Nephron (organoid): ENCODE data around the gene ERG.

Experiments used
- H3K27ac Mint-ChIP-seq, 3 experiments: 2 replicates each; pipeline ENCODE4 v1.8.0; 2020; ENCODE audit warnings: mixed read lengths in 3 of 3, mild to moderate bottlenecking in 2 of 3, moderate library complexity in 1 of 3
- H3K27me3 Mint-ChIP-seq: 2 replicates; pipeline ENCODE4 v1.8.0; 2021; ENCODE audit warnings: low read depth, mild to moderate bottlenecking, moderate library complexity, mixed read lengths
- H3K36me3 Mint-ChIP-seq: 2 replicates; pipeline ENCODE4 v1.8.0; 2020; ENCODE audit warnings: low read depth, mixed read lengths
- H3K4me1 Mint-ChIP-seq: 2 replicates; pipeline ENCODE4 v1.8.0; 2020; ENCODE audit warnings: mixed read lengths
- H3K4me3 Mint-ChIP-seq, 3 experiments: 2 replicates each; pipeline ENCODE4 v1.8.0; 2020; ENCODE audit warnings: mild to moderate bottlenecking in 3 of 3, mixed read lengths in 3 of 3, moderate library complexity in 2 of 3
- H3K9me3 Mint-ChIP-seq: 2 replicates; pipeline ENCODE4 v1.8.0; 2020; ENCODE audit warnings: mixed read lengths
- TF ChIP-seq, protein P1 (sequence below), 3 experiments: fragments of 200-600 bp; sonication (generic); IDR thresholded peaks; one replicate each; pipeline ENCODE4 v1.5.0; 2021; ENCODE audit warnings: antibody characterized with exemption in 3 of 3; ENCODE audit not compliant: unreplicated experiment in 3 of 3

The ERG gene

GRCh38 chr21:38404177-38404576 lies 94.1 kb downstream of the ERG start:
- Mint-ChIP-seq H3K4me1 (no peaks in the 10 kb centered on the region), H3K4me3 (no peak overlapping the region), H3K27ac (no peak overlapping the region), H3K27me3 (peaks cover 13% of the 10 kb centered on the region), H3K9me3 (no peaks in the 10 kb centered on the region), H3K36me3 (no peaks in the 10 kb centered on the region)
- TF ChIP-seq, protein P1, sequence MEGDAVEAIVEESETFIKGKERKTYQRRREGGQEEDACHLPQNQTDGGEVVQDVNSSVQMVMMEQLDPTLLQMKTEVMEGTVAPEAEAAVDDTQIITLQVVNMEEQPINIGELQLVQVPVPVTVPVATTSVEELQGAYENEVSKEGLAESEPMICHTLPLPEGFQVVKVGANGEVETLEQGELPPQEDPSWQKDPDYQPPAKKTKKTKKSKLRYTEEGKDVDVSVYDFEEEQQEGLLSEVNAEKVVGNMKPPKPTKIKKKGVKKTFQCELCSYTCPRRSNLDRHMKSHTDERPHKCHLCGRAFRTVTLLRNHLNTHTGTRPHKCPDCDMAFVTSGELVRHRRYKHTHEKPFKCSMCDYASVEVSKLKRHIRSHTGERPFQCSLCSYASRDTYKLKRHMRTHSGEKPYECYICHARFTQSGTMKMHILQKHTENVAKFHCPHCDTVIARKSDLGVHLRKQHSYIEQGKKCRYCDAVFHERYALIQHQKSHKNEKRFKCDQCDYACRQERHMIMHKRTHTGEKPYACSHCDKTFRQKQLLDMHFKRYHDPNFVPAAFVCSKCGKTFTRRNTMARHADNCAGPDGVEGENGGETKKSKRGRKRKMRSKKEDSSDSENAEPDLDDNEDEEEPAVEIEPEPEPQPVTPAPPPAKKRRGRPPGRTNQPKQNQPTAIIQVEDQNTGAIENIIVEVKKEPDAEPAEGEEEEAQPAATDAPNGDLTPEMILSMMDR (IDR thresholded peaks at IDR 0.05; ENCODE audit: unreplicated experiment in 3 of 3) = no peak

DNA sequence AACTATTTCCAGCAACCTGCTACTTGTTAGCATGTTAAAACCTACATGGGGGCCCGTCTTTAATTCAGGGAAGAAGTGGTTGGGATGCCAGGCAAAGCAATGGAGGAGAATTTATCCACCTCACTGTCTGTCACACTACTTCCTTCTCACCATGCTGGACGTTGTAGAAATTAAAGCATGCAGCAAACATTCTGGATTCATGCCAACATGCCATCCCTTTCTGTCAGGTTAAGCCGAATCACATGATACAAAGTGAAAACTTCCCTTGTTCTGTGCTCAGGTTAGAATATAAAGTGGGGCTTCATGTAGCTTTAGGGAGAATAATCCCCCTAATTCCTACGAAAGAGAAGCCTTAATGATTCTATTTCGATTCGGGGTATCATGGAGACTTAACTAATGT lies 95.5 kb downstream of the ERG start:
- Mint-ChIP-seq H3K27ac (no peak overlapping the region), H3K4me3 (no peak overlapping the region), H3K36me3 (no peaks in the 10 kb centered on the region), H3K9me3 (no peaks in the 10 kb centered on the region), H3K4me1 (no peaks in the 10 kb centered on the region), H3K27me3 (peaks cover 18% of the 10 kb centered on the region)
- TF ChIP-seq, protein P1 (IDR thresholded peaks at IDR 0.05; ENCODE audit: unreplicated experiment in 3 of 3) = no peak

- H3K27me3 Mint-ChIP-seq = peaks cover 21% of the 10 kb centered on the region
- no peak overlapping the region for H3K27ac Mint-ChIP-seq
- H3K4me3 Mint-ChIP-seq = no peak overlapping the region
- no peaks in the 10 kb centered on the region for H3K9me3 Mint-ChIP-seq
- H3K36me3 Mint-ChIP-seq = no peaks in the 10 kb centered on the region
- TF ChIP-seq, protein P1 (IDR thresholded peaks at IDR 0.05; ENCODE audit: unreplicated experiment in 3 of 3) = no peak
- no peaks in the 10 kb centered on the region for H3K4me1 Mint-ChIP-seq
Observed at GRCh38 chr21:38402291-38402690, 96.0 kb downstream of the ERG start.

DNA sequence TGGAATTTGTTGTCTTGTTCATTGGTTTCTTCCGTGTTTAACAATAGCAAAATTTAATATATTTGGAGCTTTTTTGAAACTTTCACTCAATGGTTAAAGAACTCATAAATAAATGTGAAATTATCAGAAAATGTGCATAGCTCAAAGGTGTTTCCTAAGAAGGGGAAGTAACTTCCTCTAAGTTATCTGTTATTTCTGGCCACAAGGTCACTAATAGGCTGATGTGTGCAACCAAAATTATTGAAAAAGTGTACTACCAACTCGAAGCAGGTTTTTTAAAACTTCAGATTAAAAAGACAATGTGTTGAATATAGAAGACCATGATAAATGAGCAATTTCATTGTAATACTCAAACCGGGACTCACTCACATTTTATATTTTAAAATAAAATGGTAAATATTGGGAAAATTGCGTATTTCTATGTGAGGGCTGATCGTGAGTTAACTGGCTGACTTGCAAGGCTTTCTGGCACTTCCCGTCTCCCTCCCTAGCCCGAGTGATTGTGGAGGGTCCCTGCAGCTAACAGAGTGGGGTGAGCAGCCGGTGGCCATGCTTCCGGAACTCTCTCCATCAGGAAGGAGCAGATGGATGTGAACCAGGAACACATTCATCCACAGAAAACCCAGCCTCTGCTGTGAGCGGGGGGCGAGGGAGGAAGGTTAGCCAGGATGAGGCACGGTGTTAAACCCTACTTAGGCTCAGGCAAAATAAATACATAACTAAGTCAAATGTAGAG lies 96.9 kb downstream of the ERG start:
- no peak overlapping the region for H3K4me3 Mint-ChIP-seq
- no peaks in the 10 kb centered on the region for H3K4me1 Mint-ChIP-seq
- no peak overlapping the region for H3K27ac Mint-ChIP-seq
- no peaks in the 10 kb centered on the region for H3K36me3 Mint-ChIP-seq
- peaks cover 30% of the 10 kb centered on the region for H3K27me3 Mint-ChIP-seq
- TF ChIP-seq, protein P1 (IDR thresholded peaks at IDR 0.05; ENCODE audit: unreplicated experiment in 3 of 3) = no peak
- H3K9me3 Mint-ChIP-seq = no peaks in the 10 kb centered on the region

DNA sequence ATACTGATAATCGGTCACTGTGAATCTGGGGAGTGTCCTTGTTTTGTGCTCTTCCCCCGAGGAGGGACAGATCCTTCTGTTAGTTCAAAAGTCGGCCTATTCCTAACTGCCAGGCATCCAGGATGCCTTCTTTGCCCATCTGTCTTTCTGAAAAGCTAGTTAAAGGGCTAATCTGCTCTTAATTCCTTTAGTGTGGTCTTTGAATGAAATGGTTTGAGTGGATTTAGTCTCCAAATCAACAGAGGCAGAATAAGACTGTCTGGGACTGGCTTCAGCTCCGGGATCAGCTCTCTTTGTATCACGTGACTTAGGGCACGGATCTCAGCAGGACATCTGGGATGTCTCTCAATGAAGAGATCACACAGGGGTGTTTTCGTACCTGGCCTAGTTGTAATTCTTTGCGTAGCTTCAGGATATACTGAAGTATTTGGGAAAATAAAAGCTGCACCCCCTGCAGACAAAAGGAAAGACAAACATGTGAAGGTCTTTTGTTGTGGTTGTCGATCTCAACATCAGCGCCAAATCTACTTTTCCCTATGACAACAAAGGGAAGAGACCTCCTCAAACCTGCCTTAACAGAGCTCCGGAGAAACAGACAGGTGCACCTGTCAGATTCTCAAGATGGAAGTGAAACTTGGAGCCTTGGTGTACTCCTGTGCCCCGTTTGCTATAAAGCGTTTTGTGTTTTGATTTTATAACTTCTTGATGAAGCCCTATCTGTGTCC lies 97.9 kb downstream of the ERG start:
- H3K27me3 Mint-ChIP-seq = peaks cover 31% of the 10 kb centered on the region
- H3K9me3 Mint-ChIP-seq = no peaks in the 10 kb centered on the region
- H3K27ac Mint-ChIP-seq = no peak overlapping the region
- TF ChIP-seq, protein P1 (IDR thresholded peaks at IDR 0.05; ENCODE audit: unreplicated experiment in 3 of 3) = no peak
- no peak overlapping the region for H3K4me3 Mint-ChIP-seq
- H3K4me1 Mint-ChIP-seq = peaks cover 10% of the 10 kb centered on the region
- H3K36me3 Mint-ChIP-seq = no peaks in the 10 kb centered on the region
